HepG2 (cell line): ENCODE results near the gene TEX19. TPM values are rescaled to one million over a fixed set of nuclear protein-coding genes. Genes with fewer than 3 reads are reported as not detected.

Experiments
- ATAD3A ChIP-seq: sonication (generic); formaldehyde crosslinking; IDR thresholded peaks from 2 replicates; pipeline ENCODE4 v1.4.0; 2020; ENCODE audit warnings: missing genetic modification reagents
- BRD4 ChIP-seq: sonication (generic); formaldehyde crosslinking; IDR thresholded peaks from 2 replicates; pipeline ENCODE4 v1.4.0; 2020; ENCODE audit warnings: missing genetic modification reagents
- IKZF4 ChIP-seq: sonication (generic); formaldehyde crosslinking; IDR thresholded peaks from 2 replicates; pipeline ENCODE4 v1.5.1; 2020; ENCODE audit warnings: borderline replicate concordance, mild to moderate bottlenecking, low read depth, missing genetic modification reagents; ENCODE audit errors: not compliant biosample characterization
- MAFG ChIP-seq: sonication (generic); formaldehyde crosslinking; IDR thresholded peaks from 2 replicates; pipeline ENCODE4 v1.5.1; 2020; ENCODE audit warnings: mild to moderate bottlenecking, missing genetic modification reagents
- MTF2 ChIP-seq: sonication (generic); formaldehyde crosslinking; IDR thresholded peaks from 2 replicates; pipeline ENCODE4 v1.5.0; 2020; ENCODE audit warnings: missing genetic modification reagents, borderline replicate concordance
- NFATC3 ChIP-seq: sonication (generic); formaldehyde crosslinking; IDR thresholded peaks from 2 replicates; pipeline ENCODE4 v1.5.1; 2020; ENCODE audit warnings: mild to moderate bottlenecking, missing genetic modification reagents
- NR3C1 ChIP-seq: sonication (generic); formaldehyde crosslinking; IDR thresholded peaks from 2 replicates; pipeline ENCODE4 v1.4.0; 2020; ENCODE audit warnings: missing genetic modification reagents
- PHF5A ChIP-seq: IDR thresholded peaks from one replicate; pipeline ENCODE4 v1.6.1; 2018; ENCODE audit warnings: low read depth, missing genetic modification reagents; ENCODE audit not compliant: unreplicated experiment
- PTBP1 ChIP-seq: fragments of 200-400 bp; formaldehyde crosslinking; IDR thresholded peaks from 2 replicates; pipeline ENCODE4 v1.6.1; 2018; ENCODE audit warnings: low read length, low read depth; ENCODE audit not compliant: poor library complexity, severe bottlenecking
- RNF2 ChIP-seq: fragments of 450-650 bp; conservative IDR thresholded peaks from 2 replicates; pipeline ENCODE4 v1.6.1; 2016; ENCODE audit warnings: low read depth
- SMARCE1 ChIP-seq: fragments of 450-650 bp; IDR thresholded peaks from 2 replicates; pipeline ENCODE4 v1.6.1; 2017; ENCODE audit warnings: borderline replicate concordance
- SMYD3 ChIP-seq: sonication (generic); formaldehyde crosslinking; IDR thresholded peaks from 2 replicates; pipeline ENCODE4 v1.8.1; 2023; ENCODE audit warnings: mild to moderate bottlenecking, missing genetic modification reagents
- SOX5 ChIP-seq: IDR thresholded peaks from 2 replicates; pipeline ENCODE4 v1.6.1; 2016; ENCODE audit warnings: borderline replicate concordance
- SP1 ChIP-seq, 2 experiments: fragments of 450-650 bp in 1 of 2; sonication (generic) in 1 of 2; formaldehyde crosslinking in 1 of 2; IDR thresholded peaks; 2 replicates each; pipeline versions ENCODE4 v1.4.0 to v1.6.1; 2016 to 2020; ENCODE audit warnings: missing genetic modification reagents in 1 of 2
- SRSF4 ChIP-seq: fragments of 200-400 bp; formaldehyde crosslinking; IDR thresholded peaks from one replicate; pipeline ENCODE4 v1.6.1; 2018; ENCODE audit warnings: mild to moderate bottlenecking, low read depth, low read length, moderate library complexity; ENCODE audit not compliant: poor library complexity, severe bottlenecking
- THYN1 ChIP-seq: sonication (generic); formaldehyde crosslinking; IDR thresholded peaks from 2 replicates; pipeline ENCODE4 v1.8.1; 2023; ENCODE audit warnings: low read depth, mild to moderate bottlenecking, moderate library complexity, missing genetic modification reagents, borderline replicate concordance
- TRIM24 ChIP-seq: sonication (generic); formaldehyde crosslinking; IDR thresholded peaks from 2 replicates; pipeline ENCODE4 v1.8.0; 2022; ENCODE audit warnings: mild to moderate bottlenecking, missing genetic modification reagents
- XBP1 ChIP-seq: sonication (generic); formaldehyde crosslinking; IDR thresholded peaks from 2 replicates; pipeline ENCODE4 v1.5.0; 2020; ENCODE audit warnings: missing genetic modification reagents
- ZBTB38 ChIP-seq: sonication (generic); formaldehyde crosslinking; IDR thresholded peaks from 2 replicates; pipeline ENCODE4 v1.5.1; 2020; ENCODE audit warnings: mild to moderate bottlenecking, missing genetic modification reagents
- ZKSCAN5 ChIP-seq: sonication (generic); formaldehyde crosslinking; IDR thresholded peaks from 2 replicates; pipeline ENCODE4 v1.5.1; 2020; ENCODE audit warnings: mild to moderate bottlenecking, missing genetic modification reagents
- ZNF10 ChIP-seq: sonication (generic); formaldehyde crosslinking; IDR thresholded peaks from 2 replicates; pipeline ENCODE4 v1.4.0; 2020; ENCODE audit warnings: mild to moderate bottlenecking, low read depth, missing genetic modification reagents, borderline replicate concordance
- ZNF367 ChIP-seq: sonication (generic); formaldehyde crosslinking; IDR thresholded peaks from 2 replicates; pipeline ENCODE4 v1.4.0; 2020; ENCODE audit warnings: missing genetic modification reagents, borderline replicate concordance
- ZNF484 ChIP-seq: sonication (generic); formaldehyde crosslinking; IDR thresholded peaks from 2 replicates; pipeline ENCODE4 v1.5.1; 2020; ENCODE audit warnings: mild to moderate bottlenecking, low read depth, missing genetic modification reagents, borderline replicate concordance
- ZNF775 ChIP-seq: sonication (generic); formaldehyde crosslinking; IDR thresholded peaks from 2 replicates; pipeline ENCODE4 v1.4.0; 2020; ENCODE audit warnings: missing genetic modification reagents, mild to moderate bottlenecking, moderate library complexity, borderline replicate concordance
- polyA plus RNA-seq, 8 experiments: library from polyadenylated mRNA; depleted of rRNA in 3 of 8; stranded (reverse) in 7 of 8; unstranded in 1 of 8; fragments of >200 nt; fragmentation: Illumina TruSeq in 4 of 8; extraction: Trizol in 4 of 8; gene quantifications; 2 replicates each; pipeline versions ENCODE4 v1.2.1 to v1.2.3, GENCODE V29; 2011 to 2016; ENCODE audit warnings: low read depth in 4 of 8, missing spikeins in 1 of 8, mixed read lengths in 1 of 8; ENCODE audit not compliant: insufficient read depth in 1 of 8
- total RNA-seq, 5 experiments: library from RNA; depleted of rRNA; stranded (reverse); fragments of >200 nt; fragmentation: Illumina TruSeq; extraction: Trizol; gene quantifications; 2 replicates each; pipeline ENCODE4 v1.2.3, GENCODE V29; 2016; ENCODE audit warnings: low read depth in 1 of 5
- TF ChIP-seq, protein P1 (sequence below): sonication (generic); formaldehyde crosslinking; IDR thresholded peaks from 2 replicates; pipeline ENCODE4 v1.5.1; 2020; ENCODE audit warnings: missing genetic modification reagents, mild to moderate bottlenecking, borderline replicate concordance
- TF ChIP-seq, protein P2 (sequence below): IDR thresholded peaks from 2 replicates; pipeline ENCODE4 v1.6.1; 2018; ENCODE audit warnings: missing genetic modification reagents
- TF ChIP-seq, protein P3 (sequence below): sonication (generic); formaldehyde crosslinking; conservative IDR thresholded peaks from 2 replicates; pipeline ENCODE4 v1.4.0; 2020; ENCODE audit warnings: missing genetic modification reagents

TEX19 gene
- total and polyA plus RNA-seq, 2 of the 13 experiments (the other 11 are each of a cell fraction or from before 2014, with no cell fraction given) = 1.3 to 6.0 TPM

DNA sequence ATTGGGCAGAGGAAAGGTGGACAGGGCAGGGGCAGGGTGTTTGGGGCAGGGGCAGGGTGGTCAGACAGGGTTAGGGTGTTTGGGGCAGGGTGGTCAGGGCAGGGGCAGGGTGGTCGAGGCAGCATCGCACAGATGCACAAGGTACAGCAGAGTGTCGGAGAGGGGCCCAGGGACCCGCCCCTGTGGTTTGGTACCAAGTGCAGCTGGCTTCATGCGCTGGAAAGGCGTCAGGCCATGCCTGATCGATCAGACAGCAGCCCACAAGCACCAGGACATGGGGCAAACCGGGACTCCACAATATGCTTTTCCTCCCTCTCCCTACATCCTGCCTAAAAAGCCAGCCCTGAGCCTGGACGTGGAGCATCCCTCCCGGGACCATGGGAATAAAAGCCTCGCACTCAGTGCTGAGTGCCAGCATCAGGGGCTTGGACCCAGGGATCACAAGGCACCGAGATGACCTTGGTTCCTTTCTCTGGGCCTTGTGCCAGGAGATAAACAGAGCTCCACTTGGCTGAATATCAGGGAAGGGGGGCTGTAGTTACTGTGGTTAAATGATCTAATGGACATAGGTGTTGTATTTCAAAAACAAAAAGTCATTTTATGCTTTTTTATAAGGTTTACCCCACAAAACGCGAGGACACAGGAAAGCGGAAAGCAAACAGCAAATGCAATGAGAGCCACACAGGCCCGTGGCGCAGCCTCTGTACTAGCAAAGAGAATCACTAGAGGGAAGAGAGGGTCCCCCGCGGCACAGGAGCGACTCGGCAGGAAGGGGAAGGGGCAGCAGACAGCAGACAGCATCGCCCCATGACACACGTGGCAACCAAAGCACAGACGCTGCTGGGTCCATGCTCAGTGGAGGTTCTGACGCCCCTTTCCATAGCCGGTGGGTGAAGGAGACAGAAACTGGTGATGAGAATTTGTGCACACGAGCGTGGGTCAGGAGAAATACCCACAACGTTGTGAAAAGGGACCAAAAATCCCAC, 53.8 kb downstream of the TEX19 start (continued):
- no peak for TF ChIP-seq XBP1 (CRISPR knock-in tag)
- TF ChIP-seq SRSF4 = no peak
- no peak for TF ChIP-seq RNF2
- TF ChIP-seq, protein P1, sequence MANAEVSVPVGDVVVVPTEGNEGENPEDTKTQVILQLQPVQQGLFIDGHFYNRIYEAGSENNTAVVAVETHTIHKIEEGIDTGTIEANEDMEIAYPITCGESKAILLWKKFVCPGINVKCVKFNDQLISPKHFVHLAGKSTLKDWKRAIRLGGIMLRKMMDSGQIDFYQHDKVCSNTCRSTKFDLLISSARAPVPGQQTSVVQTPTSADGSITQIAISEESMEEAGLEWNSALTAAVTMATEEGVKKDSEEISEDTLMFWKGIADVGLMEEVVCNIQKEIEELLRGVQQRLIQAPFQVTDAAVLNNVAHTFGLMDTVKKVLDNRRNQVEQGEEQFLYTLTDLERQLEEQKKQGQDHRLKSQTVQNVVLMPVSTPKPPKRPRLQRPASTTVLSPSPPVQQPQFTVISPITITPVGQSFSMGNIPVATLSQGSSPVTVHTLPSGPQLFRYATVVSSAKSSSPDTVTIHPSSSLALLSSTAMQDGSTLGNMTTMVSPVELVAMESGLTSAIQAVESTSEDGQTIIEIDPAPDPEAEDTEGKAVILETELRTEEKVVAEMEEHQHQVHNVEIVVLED = no peak
- no peak for TF ChIP-seq ZNF484
- TF ChIP-seq IKZF4 (CRISPR knock-in tag) = no peak
- peak; percentile 29 for TF ChIP-seq PHF5A (CRISPR knock-in tag)
- TF ChIP-seq, protein P2, sequence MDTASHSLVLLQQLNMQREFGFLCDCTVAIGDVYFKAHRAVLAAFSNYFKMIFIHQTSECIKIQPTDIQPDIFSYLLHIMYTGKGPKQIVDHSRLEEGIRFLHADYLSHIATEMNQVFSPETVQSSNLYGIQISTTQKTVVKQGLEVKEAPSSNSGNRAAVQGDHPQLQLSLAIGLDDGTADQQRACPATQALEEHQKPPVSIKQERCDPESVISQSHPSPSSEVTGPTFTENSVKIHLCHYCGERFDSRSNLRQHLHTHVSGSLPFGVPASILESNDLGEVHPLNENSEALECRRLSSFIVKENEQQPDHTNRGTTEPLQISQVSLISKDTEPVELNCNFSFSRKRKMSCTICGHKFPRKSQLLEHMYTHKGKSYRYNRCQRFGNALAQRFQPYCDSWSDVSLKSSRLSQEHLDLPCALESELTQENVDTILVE (CRISPR knock-in tag) = 0 out of 2 replicates have a peak, but pooled peaks have one; percentile 32
- no peak for TF ChIP-seq ATAD3A (CRISPR knock-in tag)
- peak; percentile 57; the same call in 1 of the 2 replicates for TF ChIP-seq SOX5 (CRISPR knock-in tag)
- no peak for TF ChIP-seq SP1 (IDR thresholded peaks at IDR 0.05)
- no peak for TF ChIP-seq SP1 (CRISPR knock-in tag; IDR thresholded peaks at IDR 0.05)
- TF ChIP-seq, protein P3, sequence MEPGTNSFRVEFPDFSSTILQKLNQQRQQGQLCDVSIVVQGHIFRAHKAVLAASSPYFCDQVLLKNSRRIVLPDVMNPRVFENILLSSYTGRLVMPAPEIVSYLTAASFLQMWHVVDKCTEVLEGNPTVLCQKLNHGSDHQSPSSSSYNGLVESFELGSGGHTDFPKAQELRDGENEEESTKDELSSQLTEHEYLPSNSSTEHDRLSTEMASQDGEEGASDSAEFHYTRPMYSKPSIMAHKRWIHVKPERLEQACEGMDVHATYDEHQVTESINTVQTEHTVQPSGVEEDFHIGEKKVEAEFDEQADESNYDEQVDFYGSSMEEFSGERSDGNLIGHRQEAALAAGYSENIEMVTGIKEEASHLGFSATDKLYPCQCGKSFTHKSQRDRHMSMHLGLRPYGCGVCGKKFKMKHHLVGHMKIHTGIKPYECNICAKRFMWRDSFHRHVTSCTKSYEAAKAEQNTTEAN (CRISPR knock-in tag) = no peak
- no peak for TF ChIP-seq ZNF775 (CRISPR knock-in tag)
- TF ChIP-seq TRIM24 (CRISPR knock-in tag) = no peak
- TF ChIP-seq ZNF10 = no peak
- no peak for TF ChIP-seq SMYD3 (CRISPR knock-in tag)
- peak; percentile 13; the same call in 1 of the 2 replicates for TF ChIP-seq ZBTB38
- no peak for TF ChIP-seq MTF2
- TF ChIP-seq THYN1 (CRISPR knock-in tag) = no peak
- TF ChIP-seq PTBP1 = no peak
- no peak for TF ChIP-seq ZKSCAN5 (CRISPR knock-in tag)
- TF ChIP-seq SMARCE1 = no peak
- TF ChIP-seq ZNF367 (CRISPR knock-in tag) = no peak
- TF ChIP-seq NR3C1 (CRISPR knock-in tag) = no peak
- no peak for TF ChIP-seq NFATC3 (CRISPR knock-in tag)
- no peak for TF ChIP-seq MAFG (CRISPR knock-in tag)
- no peak for TF ChIP-seq BRD4 (CRISPR knock-in tag)
